Measurements from ENCODE around the gene APBB1IP. TPM values are rescaled to one million over a fixed set of nuclear protein-coding genes. Genes with fewer than 3 reads are reported as not detected.

Gene APBB1IP
- total RNA-seq, 4 donors from 2014 or later = 14.8 to 41.3 (median 26.2) TPM

DNA sequence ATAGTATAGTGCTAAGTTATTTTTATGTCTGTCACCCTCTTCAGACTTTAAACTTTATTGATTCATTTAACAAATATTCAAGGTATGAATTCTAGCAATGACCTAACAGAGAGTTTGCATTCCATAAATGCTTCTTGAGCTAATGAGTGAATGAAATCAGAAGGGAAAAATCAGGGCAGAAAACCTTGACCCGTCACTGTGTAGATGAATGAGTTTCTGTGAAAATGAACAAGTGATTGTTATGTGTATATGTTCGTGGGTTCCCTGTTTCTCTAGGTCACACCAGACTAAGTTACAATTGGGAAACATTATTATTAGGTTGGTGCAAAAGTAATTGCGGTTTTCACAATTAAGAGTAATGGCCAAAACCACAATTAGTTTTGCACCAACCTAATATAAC lies 30.1 kb downstream of the APBB1IP start:
- TF ChIP-seq, protein P1, sequence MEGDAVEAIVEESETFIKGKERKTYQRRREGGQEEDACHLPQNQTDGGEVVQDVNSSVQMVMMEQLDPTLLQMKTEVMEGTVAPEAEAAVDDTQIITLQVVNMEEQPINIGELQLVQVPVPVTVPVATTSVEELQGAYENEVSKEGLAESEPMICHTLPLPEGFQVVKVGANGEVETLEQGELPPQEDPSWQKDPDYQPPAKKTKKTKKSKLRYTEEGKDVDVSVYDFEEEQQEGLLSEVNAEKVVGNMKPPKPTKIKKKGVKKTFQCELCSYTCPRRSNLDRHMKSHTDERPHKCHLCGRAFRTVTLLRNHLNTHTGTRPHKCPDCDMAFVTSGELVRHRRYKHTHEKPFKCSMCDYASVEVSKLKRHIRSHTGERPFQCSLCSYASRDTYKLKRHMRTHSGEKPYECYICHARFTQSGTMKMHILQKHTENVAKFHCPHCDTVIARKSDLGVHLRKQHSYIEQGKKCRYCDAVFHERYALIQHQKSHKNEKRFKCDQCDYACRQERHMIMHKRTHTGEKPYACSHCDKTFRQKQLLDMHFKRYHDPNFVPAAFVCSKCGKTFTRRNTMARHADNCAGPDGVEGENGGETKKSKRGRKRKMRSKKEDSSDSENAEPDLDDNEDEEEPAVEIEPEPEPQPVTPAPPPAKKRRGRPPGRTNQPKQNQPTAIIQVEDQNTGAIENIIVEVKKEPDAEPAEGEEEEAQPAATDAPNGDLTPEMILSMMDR (IDR thresholded peaks at IDR 0.05; ENCODE audit: low read depth) = no peak

DNA sequence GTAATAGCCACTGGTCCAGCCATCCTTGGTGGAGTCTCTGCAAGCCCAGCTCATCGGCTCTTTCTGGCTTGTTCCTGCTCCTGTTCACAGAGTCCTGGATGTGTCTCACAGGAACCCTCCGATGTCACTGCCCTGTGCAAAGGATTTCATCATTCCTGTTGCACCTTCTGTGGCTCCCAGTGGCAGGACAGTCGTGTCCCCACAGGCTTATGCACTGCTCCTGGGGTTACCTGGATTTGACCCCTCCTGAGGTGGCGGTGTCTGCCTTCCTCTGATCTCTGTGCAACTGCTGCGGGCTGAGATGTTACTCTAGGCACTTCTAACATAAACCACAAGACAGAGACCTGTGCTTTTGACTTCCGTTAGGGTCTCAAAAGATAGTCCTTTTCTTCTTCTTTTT lies 30.6 kb downstream of the APBB1IP start:
- TF ChIP-seq, protein P1 (IDR thresholded peaks at IDR 0.05; ENCODE audit: low read depth) = no peak

GRCh38 chr10:26472492-26472778 lies 34.3 kb downstream of the APBB1IP start:
- TF ChIP-seq, protein P1 (IDR thresholded peaks at IDR 0.05; ENCODE audit: low read depth) = no peak

GRCh38 chr10:26474026-26474425 lies 35.9 kb downstream of the APBB1IP start:
- TF ChIP-seq, protein P1 (IDR thresholded peaks at IDR 0.05; ENCODE audit: low read depth) = no peak

DNA sequence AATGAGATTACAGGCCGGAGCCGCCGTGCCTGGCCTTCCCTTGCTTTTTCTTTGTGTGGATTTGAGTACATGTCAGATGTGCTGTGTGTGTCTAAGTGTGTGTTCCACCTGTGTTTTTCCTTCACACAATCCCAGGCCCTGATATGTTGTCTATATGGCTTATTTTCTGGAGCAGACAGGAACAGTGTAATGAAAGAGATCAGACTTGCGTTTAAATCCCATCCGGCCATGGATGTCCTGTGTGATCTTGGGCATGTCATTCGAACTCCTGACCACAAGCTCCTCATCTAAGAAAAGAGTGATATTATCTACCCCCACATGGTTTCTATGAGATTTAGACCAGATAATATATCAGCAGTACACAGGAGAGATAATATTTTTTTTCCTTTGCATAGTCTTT lies 37.2 kb downstream of the APBB1IP start:
- TF ChIP-seq, protein P1 (IDR thresholded peaks at IDR 0.05; ENCODE audit: low read depth) = no peak

- TF ChIP-seq, protein P1 (IDR thresholded peaks at IDR 0.05; ENCODE audit: low read depth) = no peak
Observed at GRCh38 chr10:26477501-26477900, 39.4 kb downstream of the APBB1IP start.

GRCh38 chr10:26478061-26478460 lies 39.9 kb downstream of the APBB1IP start:
- TF ChIP-seq, protein P1 (IDR thresholded peaks at IDR 0.05; ENCODE audit: low read depth) = no peak
